Epithelial cell of esophagus (primary cell): ENCODE data around the gene CBFA2T3.
A peak's percentile ranks its signal among the peaks of the same experiment; 100 is the strongest.

ENCODE experiments used
- DNase-seq: peaks from one replicate; pipeline ENCODE4 v3.0.0; 2010; ENCODE audit warnings: low read depth
- H3K4me3 ChIP-seq: 2 replicates; pipeline ENCODE4 v1.5.1; 2011; ENCODE audit warnings: mild to moderate bottlenecking, low read length, control low read depth
- CTCF ChIP-seq: IDR thresholded peaks from 2 replicates; pipeline ENCODE4 v1.5.1; 2011; ENCODE audit warnings: low read depth, mild to moderate bottlenecking, low read length, control low read depth, inconsistent platforms; ENCODE audit not compliant: insufficient read depth; ENCODE audit errors: missing control alignments

CBFA2T3 gene

DNA sequence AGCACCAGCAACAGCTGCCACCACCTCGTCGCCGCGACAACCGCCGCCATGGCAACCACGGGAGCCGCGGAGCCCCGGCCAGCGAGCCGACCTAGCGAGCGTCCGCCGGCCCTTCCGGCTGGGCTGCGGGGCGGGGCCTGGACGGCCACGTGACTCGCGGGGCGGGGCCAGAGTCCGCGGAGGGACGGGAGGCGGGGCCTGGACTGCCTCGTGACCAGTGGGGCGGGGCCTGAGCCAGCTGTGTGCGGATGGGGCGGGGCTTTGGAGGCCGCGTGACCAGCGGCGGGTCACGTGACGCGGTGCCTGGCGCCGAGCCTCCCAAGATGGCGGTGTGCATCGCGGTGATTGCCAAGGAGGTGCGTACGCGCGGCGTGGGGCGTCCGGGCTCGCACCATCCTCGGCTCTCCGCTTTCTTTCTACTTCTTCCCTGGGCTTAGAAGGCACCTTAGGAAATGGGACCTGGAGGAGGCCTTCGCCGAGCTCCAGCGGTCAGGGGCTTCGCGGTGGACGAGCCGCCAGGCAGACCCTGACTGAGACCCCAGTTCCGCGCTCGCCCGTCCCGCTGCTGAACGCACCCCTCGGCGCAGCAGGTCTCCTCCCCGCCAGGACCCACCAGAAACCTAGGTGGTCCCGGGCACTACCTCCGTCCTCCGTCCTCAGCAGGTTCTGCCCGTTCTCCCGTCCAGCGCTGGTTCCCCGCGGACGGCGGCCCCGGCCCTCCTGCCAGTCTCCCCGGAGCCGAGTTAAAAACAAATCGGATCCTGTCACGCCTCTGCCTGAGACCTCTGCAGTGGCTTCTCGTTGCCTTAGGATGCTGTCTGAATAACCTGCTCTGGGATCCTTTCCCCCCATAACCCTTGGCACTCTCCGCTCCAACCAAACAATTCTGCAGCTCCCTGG is 119.9 kb downstream of the CBFA2T3 start, which contains the start of the genes GALNS and TRAPPC2L:
Gene GALNS, minus strand, starts transcription at position 120 of the 900 bp plus-strand sequence. Its CDS starts 70 bp downstream, at position 50.
Gene TRAPPC2L, plus strand, starts transcription at position 300 of the 900 bp plus-strand sequence. Its CDS starts 24 bp downstream, at position 324.
- peak; percentile 97 for DNase-seq
- H3K4me3 ChIP-seq = peak within 1 kb of the TSS; percentile 98
- no peak for TF ChIP-seq CTCF

GRCh38 chr16:88856122-88856827 is 120.7 kb downstream of the CBFA2T3 start:
- H3K4me3 ChIP-seq = peak overlapping the region; percentile 57
- no peak for TF ChIP-seq CTCF
- no peak for DNase-seq

GRCh38 chr16:88855736-88856121 is 121.3 kb downstream of the CBFA2T3 start:
- H3K4me3 ChIP-seq = peak overlapping the region; percentile 57
- no peak for DNase-seq
- no peak for TF ChIP-seq CTCF

DNA sequence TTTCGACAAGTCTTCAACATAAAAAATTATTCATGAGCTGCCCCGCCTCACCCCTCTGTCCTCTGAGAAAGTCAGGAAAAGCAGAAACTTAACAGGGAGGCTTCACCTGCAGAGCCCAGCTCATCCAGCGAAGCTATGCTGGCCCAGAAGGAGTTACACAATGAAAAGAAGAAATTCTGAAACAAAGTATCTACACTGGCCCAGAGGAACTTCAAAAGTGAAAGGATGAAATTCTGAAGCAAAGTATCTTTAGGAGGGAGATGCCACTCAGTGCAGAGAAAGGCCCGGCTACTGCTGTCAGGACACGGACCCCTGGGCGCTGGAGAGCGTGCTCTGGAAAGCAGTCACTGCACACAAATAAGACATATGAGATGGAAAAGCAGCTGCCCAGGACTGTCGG is 121.8 kb downstream of the CBFA2T3 start:
- DNase-seq = no peak
- TF ChIP-seq CTCF = no peak
- H3K4me3 ChIP-seq = no peak overlapping the region

DNA sequence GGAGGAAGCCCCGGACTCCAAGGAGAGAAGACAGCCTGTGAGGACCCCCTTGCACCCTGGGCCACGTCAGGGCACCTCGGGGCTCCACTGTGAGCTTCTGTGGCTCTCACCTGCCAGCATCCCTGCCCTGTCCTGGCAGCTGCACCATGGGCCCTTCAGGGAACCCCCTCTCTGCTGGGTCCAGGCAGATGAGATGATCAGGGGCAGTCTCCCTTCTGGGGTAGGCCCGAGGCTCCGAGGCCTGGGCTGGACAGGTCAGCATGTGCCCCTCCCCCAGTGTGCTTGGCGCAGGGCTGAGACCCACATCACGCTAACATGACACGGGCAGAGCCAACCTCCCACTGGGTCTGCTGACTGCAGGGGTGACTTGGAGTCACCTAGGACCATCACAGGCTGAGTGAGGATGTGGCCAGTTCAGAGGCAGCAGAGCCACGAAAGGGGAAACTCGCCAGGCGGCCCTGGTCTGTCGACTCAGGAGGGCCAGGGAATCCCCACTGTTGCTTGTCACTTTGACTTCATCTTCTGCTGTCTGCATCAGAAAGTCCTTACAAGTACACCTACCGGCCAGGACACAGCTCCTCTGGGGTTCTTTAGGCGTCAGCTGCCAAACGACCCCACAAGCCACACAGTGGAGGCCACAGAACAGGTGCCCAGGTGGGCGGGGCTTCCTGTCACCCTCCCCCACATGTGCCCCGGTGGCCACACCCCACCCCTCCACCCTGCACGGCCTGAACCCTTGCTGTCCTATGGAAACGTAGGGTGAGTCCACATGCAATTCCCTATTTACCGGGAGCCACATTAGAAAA is 122.5 kb downstream of the CBFA2T3 start:
- no peak for TF ChIP-seq CTCF
- H3K4me3 ChIP-seq = no peak overlapping the region
- DNase-seq = no peak

DNA sequence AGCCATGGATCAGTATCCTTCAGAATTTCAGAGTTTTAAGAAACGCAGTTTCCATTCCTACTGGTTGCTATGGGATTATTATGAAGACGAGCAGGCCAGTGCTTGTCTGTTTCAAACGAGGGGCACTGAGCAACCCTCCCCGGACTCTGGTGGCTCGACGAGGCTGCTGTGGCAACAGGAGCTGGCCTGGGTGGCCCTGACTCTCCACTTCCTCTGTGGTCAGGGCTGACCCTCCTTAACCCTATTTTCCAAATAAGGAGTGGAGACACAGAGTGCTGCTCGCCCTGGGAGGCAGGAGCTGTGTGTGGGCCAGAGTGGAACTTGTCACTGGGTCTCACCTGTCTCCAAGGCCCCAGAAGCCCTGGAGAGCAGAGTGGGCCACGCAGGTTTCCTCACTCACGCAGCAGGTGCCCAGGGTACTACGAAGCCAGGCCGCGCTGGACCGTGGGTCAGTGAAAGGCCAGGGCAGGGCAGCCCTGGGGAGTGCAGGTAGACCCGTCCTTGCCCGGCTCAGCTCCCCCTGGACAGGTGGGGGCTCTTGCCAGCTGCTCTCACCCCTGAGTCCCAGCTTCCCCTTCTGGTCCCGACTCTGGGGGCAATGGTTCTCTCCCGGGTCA is 123.6 kb downstream of the CBFA2T3 start:
- no peak for DNase-seq
- H3K4me3 ChIP-seq = no peak overlapping the region
- no peak for TF ChIP-seq CTCF
